ENCODE data around the gene PCDH12.

DNA sequence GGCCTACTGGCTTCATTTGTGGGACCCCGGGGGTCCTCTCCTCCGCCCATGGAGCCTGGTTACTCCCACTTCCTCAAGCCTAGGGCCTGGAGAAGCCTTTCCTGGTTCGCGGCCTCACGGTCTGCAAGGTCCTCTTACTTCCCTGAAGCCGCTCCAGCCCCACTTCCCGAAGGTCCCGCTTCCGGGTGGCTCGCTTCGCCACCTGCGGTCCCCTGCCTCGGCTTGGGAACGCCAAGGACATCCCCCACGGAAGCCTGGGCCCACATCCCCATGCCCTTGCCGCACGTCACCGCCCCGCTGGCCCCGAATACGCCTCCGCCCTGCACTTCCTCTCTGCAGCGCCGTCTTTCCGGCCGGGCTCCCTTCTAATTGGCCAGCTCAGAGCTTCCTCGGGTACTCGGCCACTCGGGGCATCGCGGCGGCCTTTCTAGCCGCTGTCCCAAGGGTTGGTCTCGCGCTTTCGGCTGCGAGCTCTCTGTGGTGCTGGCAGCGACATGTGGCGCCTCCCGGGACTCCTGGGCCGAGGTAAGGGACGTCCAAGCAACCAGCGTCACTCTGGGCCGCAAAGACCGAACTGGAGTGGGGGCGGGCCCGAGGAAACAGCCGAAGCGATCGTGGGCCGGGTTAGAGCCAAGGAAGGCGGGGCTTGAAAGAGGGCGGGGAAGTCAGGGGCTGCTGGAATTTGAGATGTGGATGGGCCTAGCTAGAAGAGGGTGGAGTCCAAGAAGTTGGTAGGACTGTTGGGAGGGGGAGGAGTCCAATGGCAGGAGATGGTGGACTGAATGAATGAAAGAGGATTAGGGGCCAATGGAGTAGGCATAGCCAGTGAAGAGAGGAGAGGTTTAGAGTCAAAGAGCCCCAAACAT lies 34.3 kb downstream of the PCDH12 start, which contains the start of gene DELE1:
- TF ChIP-seq ZBTB7A (IDR thresholded peaks at IDR 0.05; ENCODE audit: low read depth) = peak; percentile 41; the same call in 1 of the 2 replicates
- TF ChIP-seq REST (IDR thresholded peaks at IDR 0.05; ENCODE audit: low read depth) = peak; percentile 24; the same call in 1 of the 2 replicates
- TF ChIP-seq RAD21 (IDR thresholded peaks at IDR 0.05; ENCODE audit: low read depth) = no peak
- TF ChIP-seq YY1 (IDR thresholded peaks at IDR 0.05; ENCODE audit: low read depth) = peak; percentile 36; the same call in 1 of the 2 replicates
- peak; percentile 64 for TF ChIP-seq TEAD4 (IDR thresholded peaks at IDR 0.05)
- TF ChIP-seq FOXM1 (IDR thresholded peaks at IDR 0.05; ENCODE audit: borderline replicate concordance, low read depth) = no peak
- TF ChIP-seq NFIC (IDR thresholded peaks at IDR 0.05) = peak; percentile 40; the same call in 1 of the 2 replicates
- peak; percentile 9; the same call in 1 of the 2 replicates for TF ChIP-seq EP300 (IDR thresholded peaks at IDR 0.05; ENCODE audit: borderline replicate concordance)
- no peak for TF ChIP-seq EGR1 (IDR thresholded peaks at IDR 0.05)
- TF ChIP-seq, protein P1, sequence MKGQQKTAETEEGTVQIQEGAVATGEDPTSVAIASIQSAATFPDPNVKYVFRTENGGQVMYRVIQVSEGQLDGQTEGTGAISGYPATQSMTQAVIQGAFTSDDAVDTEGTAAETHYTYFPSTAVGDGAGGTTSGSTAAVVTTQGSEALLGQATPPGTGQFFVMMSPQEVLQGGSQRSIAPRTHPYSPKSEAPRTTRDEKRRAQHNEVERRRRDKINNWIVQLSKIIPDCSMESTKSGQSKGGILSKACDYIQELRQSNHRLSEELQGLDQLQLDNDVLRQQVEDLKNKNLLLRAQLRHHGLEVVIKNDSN (IDR thresholded peaks at IDR 0.05) = 0 out of 2 replicates have a peak, but pooled peaks have one; percentile 2
- TF ChIP-seq CEBPB (IDR thresholded peaks at IDR 0.05) = no peak
- peak; percentile 81; the same call in 1 of the 2 replicates for TF ChIP-seq TAF1 (IDR thresholded peaks at IDR 0.05; ENCODE audit: low read depth)
- peak; percentile 52; the same call in 1 of the 2 replicates for TF ChIP-seq TCF12 (IDR thresholded peaks at IDR 0.05; ENCODE audit: low read depth)
- TF ChIP-seq, protein P2, sequence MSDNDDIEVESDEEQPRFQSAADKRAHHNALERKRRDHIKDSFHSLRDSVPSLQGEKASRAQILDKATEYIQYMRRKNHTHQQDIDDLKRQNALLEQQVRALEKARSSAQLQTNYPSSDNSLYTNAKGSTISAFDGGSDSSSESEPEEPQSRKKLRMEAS (IDR thresholded peaks at IDR 0.05) = peak; percentile 66; the same call in 1 of the 2 replicates

Measured in Ishikawa (cell line).